Karpas-422 (cell line): ENCODE results near the gene FAM43A. TPM values are rescaled to one million over a fixed set of nuclear protein-coding genes. Genes with fewer than 3 reads are reported as not detected.

Experiments used
- DNase-seq: peaks from one replicate; pipeline ENCODE4 v3.0.0-alpha.2; 2015
- H2AFZ ChIP-seq: fragments of 200-600 bp; sonication (generic); 2 replicates; pipeline ENCODE4 v1.6.1; 2014; ENCODE audit warnings: antibody characterized with exemption, low read length, mixed read lengths
- H3K27ac ChIP-seq: fragments of 200-600 bp; sonication (generic); 2 replicates; pipeline ENCODE4 v1.5.1; 2014; ENCODE audit warnings: mild to moderate bottlenecking, low read length, moderate library complexity
- H3K27me3 ChIP-seq: fragments of 200-600 bp; sonication (generic); 2 replicates; pipeline ENCODE4 v1.6.1; 2014; ENCODE audit warnings: low read length, mixed read lengths
- H3K36me3 ChIP-seq: fragments of 200-600 bp; sonication (generic); 2 replicates; pipeline ENCODE4 v1.6.1; 2014; ENCODE audit warnings: low read length, mixed read lengths; ENCODE audit not compliant: insufficient read depth
- H3K4me1 ChIP-seq: fragments of 200-600 bp; sonication (generic); 2 replicates; pipeline ENCODE4 v1.6.1; 2014; ENCODE audit warnings: mild to moderate bottlenecking, low read length, mixed read lengths
- H3K4me2 ChIP-seq: fragments of 200-600 bp; sonication (generic); 2 replicates; pipeline ENCODE4 v1.6.1; 2014; ENCODE audit warnings: low read length, low read depth, mild to moderate bottlenecking; ENCODE audit not compliant: poor library complexity, severe bottlenecking
- H3K4me3 ChIP-seq: fragments of 200-600 bp; sonication (generic); 2 replicates; pipeline ENCODE4 v1.5.1; 2014; ENCODE audit warnings: mild to moderate bottlenecking, antibody characterized with exemption, low read length, mixed read lengths
- H3K79me2 ChIP-seq: fragments of 200-600 bp; sonication (generic); 2 replicates; pipeline ENCODE4 v1.6.1; 2014; ENCODE audit warnings: mild to moderate bottlenecking, low read length, mixed read lengths
- H3K9ac ChIP-seq: fragments of 200-600 bp; sonication (generic); 2 replicates; pipeline ENCODE4 v1.6.0; 2014; ENCODE audit warnings: low read length
- H3K9me2 ChIP-seq: fragments of 200-600 bp; sonication (generic), shearing (Covaris generic); replicated peaks from 2 replicates; pipeline ENCODE4 v1.6.0; 2014; ENCODE audit warnings: mild to moderate bottlenecking, low read length, moderate library complexity; ENCODE audit not compliant: insufficient read depth
- H3K9me3 ChIP-seq: fragments of 300-700, 200-600 bp; sonication (generic); 2 replicates; pipeline ENCODE4 v1.6.1; 2014; ENCODE audit warnings: low read length, mixed read lengths
- H4K20me1 ChIP-seq: fragments of 200-600 bp; sonication (generic); 2 replicates; pipeline ENCODE4 v1.6.1; 2014; ENCODE audit warnings: mild to moderate bottlenecking, antibody characterized with exemption, low read length, low read depth; ENCODE audit not compliant: insufficient read depth
- total RNA-seq: library from RNA; depleted of rRNA; stranded (reverse); fragments of >200 nt; shearing (Covaris generic); gene quantifications from 2 replicates; pipeline ENCODE4 v1.2.3, GENCODE V29; 2014; ENCODE audit warnings: low replicate concordance

FAM43A gene
- total RNA-seq, 1 experiment from 2014 or later: 80.7 TPM

- Histone ChIP-seq H3K4me1 (no peaks in the 10 kb centered on the region; the same call in 1 of the 2 replicates), H3K4me2 (no peak overlapping the region), H4K20me1 (no peaks in the 10 kb centered on the region), H3K36me3 (no peaks in the 10 kb centered on the region), H3K27me3 (no peaks in the 10 kb centered on the region), H3K9me3 (no peaks in the 10 kb centered on the region), H3K9ac (no peak overlapping the region), H3K9me2 (no peaks in the 10 kb centered on the region), H3K27ac (no peak overlapping the region), H2AFZ (no peak overlapping the region), H3K4me3 (no peak overlapping the region), H3K79me2 (no peaks in the 10 kb centered on the region)
- DNase-seq: no peak
These were observed 28.9 kb downstream of the FAM43A start for GRCh38 chr3:194714564-194714963.

- no peaks in the 10 kb centered on the region for H3K9me3 ChIP-seq
- H3K9me2 ChIP-seq: no peaks in the 10 kb centered on the region
- H3K79me2 ChIP-seq: no peaks in the 10 kb centered on the region
- H4K20me1 ChIP-seq: no peaks in the 10 kb centered on the region
- H3K36me3 ChIP-seq: no peaks in the 10 kb centered on the region
- H2AFZ ChIP-seq: no peak overlapping the region
- DNase-seq: no peak
- H3K27me3 ChIP-seq: no peaks in the 10 kb centered on the region
- H3K27ac ChIP-seq: no peak overlapping the region
- no peak overlapping the region for H3K4me3 ChIP-seq
- no peak overlapping the region for H3K9ac ChIP-seq
- H3K4me2 ChIP-seq: no peak overlapping the region
- H3K4me1 ChIP-seq: no peaks in the 10 kb centered on the region; the same call in 1 of the 2 replicates
These were observed 29.5 kb downstream of the FAM43A start for GRCh38 chr3:194715022-194715800.

- no peak overlapping the region for H3K4me2 ChIP-seq
- no peaks in the 10 kb centered on the region for H3K27me3 ChIP-seq
- H3K9ac ChIP-seq: no peak overlapping the region
- H3K9me3 ChIP-seq: no peaks in the 10 kb centered on the region
- H3K4me1 ChIP-seq: peaks cover 6% of the 10 kb centered on the region
- no peaks in the 10 kb centered on the region for H3K9me2 ChIP-seq
- DNase-seq: no peak
- H3K36me3 ChIP-seq: no peaks in the 10 kb centered on the region
- no peak overlapping the region for H2AFZ ChIP-seq
- no peaks in the 10 kb centered on the region for H3K79me2 ChIP-seq
- no peaks in the 10 kb centered on the region for H4K20me1 ChIP-seq
- H3K4me3 ChIP-seq: no peak overlapping the region
- H3K27ac ChIP-seq: no peak overlapping the region
These were observed 32.4 kb downstream of the FAM43A start for GRCh38 chr3:194718079-194718478.

GRCh38 chr3:194720048-194720447 lies 34.4 kb downstream of the FAM43A start:
- no peak overlapping the region for H3K4me2 ChIP-seq
- H3K9me2 ChIP-seq: no peaks in the 10 kb centered on the region
- no peak overlapping the region for H3K4me3 ChIP-seq
- H3K27me3 ChIP-seq: no peaks in the 10 kb centered on the region
- no peak overlapping the region for H3K27ac ChIP-seq
- H3K9ac ChIP-seq: no peak overlapping the region
- peaks cover 6% of the 10 kb centered on the region for H3K4me1 ChIP-seq
- H3K79me2 ChIP-seq: no peaks in the 10 kb centered on the region
- H4K20me1 ChIP-seq: no peaks in the 10 kb centered on the region
- no peaks in the 10 kb centered on the region for H3K9me3 ChIP-seq
- DNase-seq: no peak
- no peaks in the 10 kb centered on the region for H3K36me3 ChIP-seq
- H2AFZ ChIP-seq: no peak overlapping the region

GRCh38 chr3:194723846-194724618 lies 38.3 kb downstream of the FAM43A start:
- Histone ChIP-seq H3K4me1 (peaks cover 6% of the 10 kb centered on the region), H3K4me3 (no peak overlapping the region), H3K9me3 (no peaks in the 10 kb centered on the region), H3K9me2 (no peaks in the 10 kb centered on the region), H3K36me3 (no peaks in the 10 kb centered on the region), H3K27me3 (no peaks in the 10 kb centered on the region), H4K20me1 (no peaks in the 10 kb centered on the region), H3K27ac (no peak overlapping the region), H3K9ac (no peak overlapping the region), H3K79me2 (no peaks in the 10 kb centered on the region), H3K4me2 (no peak overlapping the region), H2AFZ (no peak overlapping the region)
- no peak for DNase-seq

- no peaks in the 10 kb centered on the region for H3K27me3 ChIP-seq
- H3K9ac ChIP-seq: no peak overlapping the region
- H4K20me1 ChIP-seq: no peaks in the 10 kb centered on the region
- no peaks in the 10 kb centered on the region for H3K9me3 ChIP-seq
- H2AFZ ChIP-seq: no peak overlapping the region
- H3K79me2 ChIP-seq: no peaks in the 10 kb centered on the region
- no peak overlapping the region for H3K27ac ChIP-seq
- no peaks in the 10 kb centered on the region for H3K9me2 ChIP-seq
- H3K4me2 ChIP-seq: no peak overlapping the region
- H3K36me3 ChIP-seq: no peaks in the 10 kb centered on the region
- DNase-seq: no peak
- H3K4me3 ChIP-seq: no peak overlapping the region
- H3K4me1 ChIP-seq: peaks cover 17% of the 10 kb centered on the region
These were observed 39.7 kb downstream of the FAM43A start for GRCh38 chr3:194725346-194725745.

- Histone ChIP-seq H3K79me2 (no peaks in the 10 kb centered on the region), H3K4me3 (no peak overlapping the region), H2AFZ (no peak overlapping the region), H3K27ac (no peak overlapping the region), H3K9me3 (no peaks in the 10 kb centered on the region), H4K20me1 (no peaks in the 10 kb centered on the region), H3K4me1 (peaks cover 38% of the 10 kb centered on the region), H3K4me2 (no peak overlapping the region), H3K36me3 (no peaks in the 10 kb centered on the region), H3K9ac (no peak overlapping the region), H3K27me3 (no peaks in the 10 kb centered on the region), H3K9me2 (no peaks in the 10 kb centered on the region)
- DNase-seq: no peak
These were observed 41.9 kb downstream of the FAM43A start for GRCh38 chr3:194727435-194728128.

GRCh38 chr3:194728986-194729385 lies 43.3 kb downstream of the FAM43A start:
- H3K4me2 ChIP-seq: no peak overlapping the region
- no peaks in the 10 kb centered on the region for H3K27me3 ChIP-seq
- DNase-seq: no peak
- no peaks in the 10 kb centered on the region for H3K79me2 ChIP-seq
- H3K9me3 ChIP-seq: no peaks in the 10 kb centered on the region
- H3K4me3 ChIP-seq: no peak overlapping the region
- H3K4me1 ChIP-seq: peaks cover 47% of the 10 kb centered on the region
- H3K36me3 ChIP-seq: no peaks in the 10 kb centered on the region
- H3K9ac ChIP-seq: no peak overlapping the region
- no peak overlapping the region for H2AFZ ChIP-seq
- no peaks in the 10 kb centered on the region for H3K9me2 ChIP-seq
- H4K20me1 ChIP-seq: no peaks in the 10 kb centered on the region
- no peak overlapping the region for H3K27ac ChIP-seq
